H1 (cell line): ENCODE results near the gene LAPTM4A. TPM values are rescaled to one million over a fixed set of nuclear protein-coding genes. Genes with fewer than 3 reads are reported as not detected.

Experiments used
- CTCF ChIA-PET: fragments of 300-600 bp; sonication (Branson Sonifier 250); formaldehyde crosslinking; loops from one replicate; lab custom pipeline; 2021; ENCODE audit not compliant: partially characterized antibody; lab: Charles Lee
- POLR2A ChIA-PET: fragments of 300-600 bp; sonication (Branson Sonifier 250); formaldehyde crosslinking; loops from one replicate; lab custom pipeline; 2021; ENCODE audit warnings: inconsistent platforms; ENCODE audit not compliant: partially characterized antibody; lab: Charles Lee
- DNase-seq, 2 experiments: peaks; one replicate each; pipeline versions ENCODE4 v3.0.0 to v3.0.0-alpha.2; 2010 to 2022; ENCODE audit warnings: low spot score in 2 of 2, low read depth in 1 of 2, mixed read lengths in 1 of 2
- FAIRE-seq: peaks from 2 replicates; lab custom pipeline; 2011; peaks lifted over from hg19 to GRCh38; lab: Jason Lieb, UNC
- H2AFZ ChIP-seq: 2 replicates; pipeline ENCODE4 v1.8.1; 2012; ENCODE audit warnings: low read length, inconsistent platforms
- H2AK5ac ChIP-seq: 2 replicates; pipeline ENCODE4 v1.6.1; 2013; ENCODE audit warnings: low read depth, low read length
- H2BK120ac ChIP-seq: replicated peaks from 2 replicates; pipeline ENCODE3; 2013; ENCODE audit warnings: low read depth, low read length, inconsistent platforms
- H2BK12ac ChIP-seq: 2 replicates; pipeline ENCODE4 v1.6.1; 2013; ENCODE audit warnings: low read depth, low read length
- H2BK15ac ChIP-seq: 2 replicates; pipeline ENCODE4 v1.6.1; 2013; ENCODE audit warnings: low read length
- H2BK20ac ChIP-seq: 2 replicates; pipeline ENCODE4 v1.6.1; 2013; ENCODE audit warnings: low read length
- H2BK5ac ChIP-seq: 2 replicates; pipeline ENCODE4 v1.6.1; 2013; ENCODE audit warnings: low read depth, low read length
- H3K14ac ChIP-seq: 2 replicates; pipeline ENCODE4 v1.6.1; 2013; ENCODE audit warnings: inconsistent platforms; ENCODE audit not compliant: insufficient read length
- H3K18ac ChIP-seq: 2 replicates; pipeline ENCODE4 v1.6.1; 2013; ENCODE audit warnings: low read length; ENCODE audit errors: extremely low read depth
- H3K23ac ChIP-seq: 2 replicates; pipeline ENCODE4 v1.6.1; 2013; ENCODE audit warnings: inconsistent platforms; ENCODE audit not compliant: insufficient read length
- H3K23me2 ChIP-seq: 2 replicates; pipeline ENCODE4 v1.6.1; 2013; ENCODE audit warnings: low read depth, low read length
- H3K27ac ChIP-seq: 2 replicates; pipeline ENCODE4 v1.6.1; 2011; ENCODE audit warnings: low read depth, low read length, inconsistent platforms
- H3K27me3 ChIP-seq, 4 experiments: replicated peaks in 1 of 4; 1 replicate in 1 of 4; 2 replicates in 3 of 4; pipeline versions ENCODE4 v1.6.1 to v1.8.1; 2011 to 2013; ENCODE audit warnings: low read length in 3 of 4, mild to moderate bottlenecking in 3 of 4, inconsistent platforms in 2 of 4, mixed read lengths in 2 of 4, moderate library complexity in 1 of 4; ENCODE audit not compliant: control insufficient read depth in 3 of 4, insufficient read depth in 3 of 4; ENCODE audit errors: extremely low read depth in 1 of 4
- H3K36me3 ChIP-seq, 4 experiments: 2 replicates each; pipeline versions ENCODE4 v1.6.1 to v1.8.1; 2011 to 2013; ENCODE audit warnings: mild to moderate bottlenecking in 4 of 4, low read length in 3 of 4, moderate library complexity in 2 of 4, control low read depth in 1 of 4, inconsistent platforms in 1 of 4; ENCODE audit not compliant: insufficient read depth in 4 of 4, control insufficient read depth in 2 of 4
- H3K4ac ChIP-seq: replicated peaks from 2 replicates; pipeline ENCODE3; 2013; ENCODE audit warnings: low read length, low read depth, mixed read lengths, inconsistent platforms; ENCODE audit not compliant: insufficient read length
- H3K4me1 ChIP-seq, 4 experiments: replicated peaks in 1 of 4; 1 replicate in 1 of 4; 2 replicates in 3 of 4; pipeline versions ENCODE4 v1.6.1 to v1.8.1; 2011 to 2013; ENCODE audit warnings: low read length in 3 of 4, inconsistent platforms in 2 of 4, mixed read lengths in 1 of 4; ENCODE audit not compliant: insufficient read depth in 4 of 4, control insufficient read depth in 3 of 4
- H3K4me2 ChIP-seq, 2 experiments: 2 replicates each; pipeline versions ENCODE4 v1.6.1 to v1.8.1; 2011 to 2013; ENCODE audit warnings: low read depth in 2 of 2, low read length in 2 of 2, control low read depth in 1 of 2, inconsistent platforms in 1 of 2, mild to moderate bottlenecking in 1 of 2; ENCODE audit not compliant: insufficient read depth in 1 of 2
- H3K4me3 ChIP-seq, 4 experiments: fragments of 200-600, 300-600 bp in 1 of 4; sonication (generic), shearing (Covaris generic), sonication (Bioruptor Twin) in 1 of 4; 2 replicates each; pipeline versions ENCODE4 v1.5.1 to v1.8.1; 2011 to 2016; ENCODE audit warnings: low read length in 4 of 4, low read depth in 3 of 4, control low read depth in 2 of 4, inconsistent platforms in 2 of 4, mild to moderate bottlenecking in 2 of 4, mixed read lengths in 1 of 4, moderate library complexity in 1 of 4; ENCODE audit not compliant: insufficient read depth in 2 of 4; ENCODE audit errors: extremely low read depth in 1 of 4
- H3K56ac ChIP-seq: replicated peaks from 2 replicates; pipeline ENCODE3; 2013; ENCODE audit warnings: low read depth, mild to moderate bottlenecking, mixed read lengths, low read length, inconsistent platforms; ENCODE audit not compliant: insufficient read length
- H3K79me1 ChIP-seq: 2 replicates; pipeline ENCODE4 v1.6.1; 2013; ENCODE audit warnings: low read depth, low read length, control low read depth
- H3K79me2 ChIP-seq, 2 experiments: 2 replicates each; pipeline versions ENCODE4 v1.6.1 to v1.8.1; 2012 to 2013; ENCODE audit warnings: low read length in 2 of 2, mild to moderate bottlenecking in 2 of 2, inconsistent platforms in 1 of 2; ENCODE audit not compliant: insufficient read depth in 2 of 2, control insufficient read depth in 1 of 2
- H3K9ac ChIP-seq, 4 experiments: replicated peaks in 1 of 4; 1 replicate in 1 of 4; 2 replicates in 3 of 4; pipeline versions ENCODE4 v1.6.1 to v1.8.1; 2011 to 2013; ENCODE audit warnings: low read depth in 3 of 4, low read length in 3 of 4, control low read depth in 2 of 4, mild to moderate bottlenecking in 2 of 4, moderate library complexity in 2 of 4, inconsistent platforms in 1 of 4; ENCODE audit errors: extremely low read depth in 1 of 4
- H3K9me3 ChIP-seq, 2 experiments: 2 replicates each; pipeline versions ENCODE4 v1.6.1 to v1.8.1; 2012 to 2013; ENCODE audit warnings: mild to moderate bottlenecking in 2 of 2, moderate library complexity in 2 of 2, control low read depth in 1 of 2, inconsistent platforms in 1 of 2, low read depth in 1 of 2, low read length in 1 of 2, mixed read lengths in 1 of 2; ENCODE audit not compliant: insufficient read depth in 2 of 2
- H4K20me1 ChIP-seq, 2 experiments: replicated peaks in 1 of 2; 2 replicates each; pipeline versions ENCODE3 to v1.8.1; 2011 to 2013; ENCODE audit warnings: inconsistent platforms in 2 of 2, low read length in 2 of 2, mild to moderate bottlenecking in 1 of 2; ENCODE audit not compliant: insufficient read depth in 2 of 2, control insufficient read depth in 1 of 2
- H4K5ac ChIP-seq: 2 replicates; pipeline ENCODE4 v1.6.1; 2013; ENCODE audit warnings: low read length, low read depth, mixed read lengths, inconsistent platforms; ENCODE audit not compliant: insufficient read length
- H4K8ac ChIP-seq: 2 replicates; pipeline ENCODE4 v1.8.0; 2013; ENCODE audit warnings: mild to moderate bottlenecking, moderate library complexity, low read length, inconsistent platforms; ENCODE audit not compliant: insufficient read depth; ENCODE audit errors: extremely low read depth
- H4K91ac ChIP-seq: replicated peaks from 2 replicates; pipeline ENCODE3; 2013; ENCODE audit warnings: low read length, mixed read lengths, inconsistent platforms; ENCODE audit not compliant: insufficient read length
- CREB1 ChIP-seq: IDR thresholded peaks from 2 replicates; pipeline ENCODE4 v1.6.1; 2012; ENCODE audit warnings: inconsistent platforms
- KDM1A ChIP-seq: fragments of 200-600, 300-600 bp; sonication (generic); IDR thresholded peaks from 2 replicates; pipeline ENCODE4 v1.7.1; 2016; ENCODE audit warnings: mild to moderate bottlenecking, low read length, borderline replicate concordance
- POU5F1 ChIP-seq: IDR thresholded peaks from 2 replicates; pipeline ENCODE4 v1.6.1; 2011; ENCODE audit warnings: low read depth, mild to moderate bottlenecking, low read length, moderate library complexity
- RBBP5 ChIP-seq: IDR thresholded peaks from 2 replicates; pipeline ENCODE4 v1.7.1; 2012; ENCODE audit warnings: low read depth, mild to moderate bottlenecking, inconsistent platforms, low read length, moderate library complexity, borderline replicate concordance
- RNF2 ChIP-seq: fragments of 200-900, 300-1000 bp; sonication (generic); IDR thresholded peaks from 2 replicates; pipeline ENCODE4 v1.7.1; 2016; ENCODE audit warnings: borderline replicate concordance, low read depth, mild to moderate bottlenecking, antibody characterized with exemption, low read length; ENCODE audit not compliant: poor library complexity, severe bottlenecking; ENCODE audit errors: missing control alignments
- SP1 ChIP-seq: IDR thresholded peaks from 2 replicates; pipeline ENCODE4 v1.6.1; 2011; ENCODE audit warnings: low read depth, low read length
- SP2 ChIP-seq: IDR thresholded peaks from 2 replicates; pipeline ENCODE4 v1.6.1; 2012; ENCODE audit warnings: mild to moderate bottlenecking, low read length, inconsistent platforms
- SUZ12 ChIP-seq: fragments of 200-600 bp; sonication (generic); IDR thresholded peaks from 2 replicates; pipeline ENCODE4 v1.6.1; 2012; ENCODE audit warnings: mild to moderate bottlenecking, inconsistent platforms, low read length, moderate library complexity, mixed read lengths
- WGBS, 2 experiments: shearing (Covaris generic) in 1 of 2; methylation state at CpG; one replicate each; pipeline versions ENCODE4 v1.1.6 to v1.1.7; 2013 to 2015; ENCODE audit warnings: low lambda C conversion rate in 2 of 2, mixed read lengths in 2 of 2, inconsistent platforms in 1 of 2, low coverage in 1 of 2, missing lambda C conversion rate in 1 of 2; ENCODE audit not compliant: insufficient replicate concordance in 2 of 2, insufficient coverage in 1 of 2, insufficient read length in 1 of 2; ENCODE audit errors: extremely low coverage in 1 of 2, missing lambda C conversion rate in 1 of 2; 5-methylcytosine and 5-hydroxymethylcytosine counted together
- polyA plus RNA-seq, 7 experiments: library from polyadenylated mRNA; depleted of rRNA in 3 of 7; stranded (reverse) in 5 of 7; unstranded in 2 of 7; fragments of >200 nt in 5 of 7; fragments of 200-250 nt in 2 of 7; gene quantifications; 1 replicate in 5 of 7; 2 replicates in 1 of 7; 4 replicates in 1 of 7; pipeline versions ENCODE4 v1.2.1 to v1.2.3, GENCODE V29; 2011 to 2013; ENCODE audit warnings: missing spikeins in 2 of 7, mixed read lengths in 2 of 7
- total RNA-seq: library from RNA; stranded (reverse); fragmentation: NEBNext Ultra II Directional; extraction: Animal tissue kit (Norgen Biotek cat#: 25700); gene quantifications from 2 replicates; pipeline ENCODE4 v1.2.1, GENCODE V29; 2021
- TF ChIP-seq, protein P1 (sequence below): IDR thresholded peaks from 2 replicates; pipeline ENCODE4 v1.6.1; 2011; ENCODE audit warnings: low read depth, mild to moderate bottlenecking, low read length; ENCODE audit not compliant: insufficient read depth

LAPTM4A gene
- total and polyA plus RNA-seq, 2 of the 8 experiments (the other 6 are each of a cell fraction or from before 2014, with no cell fraction given), result 193 to 419 TPM

DNA sequence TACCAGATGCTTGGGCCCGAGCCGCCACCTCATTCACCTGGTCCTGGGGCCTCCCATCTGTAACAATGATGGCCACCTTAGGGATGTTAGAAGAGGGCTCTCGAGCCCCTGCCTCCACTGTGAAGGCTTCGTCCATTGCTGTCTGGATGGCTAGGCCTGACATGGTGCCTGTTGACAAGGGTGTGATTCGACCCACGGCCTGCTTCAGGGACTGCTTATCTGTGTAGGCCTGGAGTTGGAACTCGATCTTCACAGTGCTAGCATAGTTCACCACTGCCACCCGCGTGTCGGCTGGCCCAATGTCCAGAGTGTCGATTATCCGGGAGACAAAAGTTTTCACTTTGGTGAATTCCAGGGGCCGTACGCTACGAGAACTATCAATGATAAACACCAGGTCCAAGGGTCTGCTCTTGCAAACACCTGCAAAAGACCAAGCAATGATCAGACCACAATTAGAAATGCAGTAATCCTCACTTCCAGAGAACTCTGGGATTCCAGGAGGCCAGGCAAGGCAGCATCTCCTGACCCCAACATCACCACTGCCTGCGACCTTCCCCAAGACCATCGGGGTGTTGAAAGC lies 45.4 kb downstream of the LAPTM4A start:
- H2BK20ac ChIP-seq, result no peak overlapping the region
- H3K4me2 ChIP-seq, result no peak overlapping the region
- ChIA-PET POLR2A (no interaction called here), CTCF (interaction anchor here (0.6 to 1.0 kb wide), 2 partner anchors 9 to 10 kb away, joined by 3 read pairs; no protein-coding TSS in a partner anchor)
- H3K36me3 ChIP-seq, result no peaks in the 10 kb centered on the region
- 86% methylated on average over 17 of the region's 17 CpGs; no CpG with 5 or more reads in 1 of the 2 experiments for WGBS, 2 experiments
- H2AFZ ChIP-seq, result no peak overlapping the region
- H4K8ac ChIP-seq, result no peak overlapping the region
- no peaks in the 10 kb centered on the region for H4K20me1 ChIP-seq
- H2AK5ac ChIP-seq, result no peak overlapping the region
- H3K4ac ChIP-seq, result no peak overlapping the region
- H4K91ac ChIP-seq, result no peak overlapping the region
- H3K79me1 ChIP-seq, result no peaks in the 10 kb centered on the region
- FAIRE-seq (no peak), DNase-seq (no peak)
- TF ChIP-seq, protein P1, sequence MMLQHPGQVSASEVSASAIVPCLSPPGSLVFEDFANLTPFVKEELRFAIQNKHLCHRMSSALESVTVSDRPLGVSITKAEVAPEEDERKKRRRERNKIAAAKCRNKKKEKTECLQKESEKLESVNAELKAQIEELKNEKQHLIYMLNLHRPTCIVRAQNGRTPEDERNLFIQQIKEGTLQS, result no peak
- TF ChIP-seq SP1, result no peak
- no peak for TF ChIP-seq SP2
- no peak for TF ChIP-seq POU5F1
- no peak for TF ChIP-seq SUZ12
- no peak for TF ChIP-seq KDM1A
- TF ChIP-seq RNF2, result no peak
- no peak for TF ChIP-seq RBBP5
- TF ChIP-seq CREB1, result no peak
- no peaks in the 10 kb centered on the region for H3K79me2 ChIP-seq
- H2BK5ac ChIP-seq, result no peak overlapping the region
- no peaks in the 10 kb centered on the region for H3K4me1 ChIP-seq
- H3K23me2 ChIP-seq, result no peaks in the 10 kb centered on the region
- no peak overlapping the region for H3K14ac ChIP-seq
- peaks cover 0 to 2% (median 0%) of the 10 kb centered on the region in 4 experiments; a peak in 2 of 7 replicates for H3K27me3 ChIP-seq
- H3K4me3 ChIP-seq, result no peak overlapping the region
- no peak overlapping the region for H3K27ac ChIP-seq
- H2BK15ac ChIP-seq, result no peak overlapping the region
- H3K9me3 ChIP-seq, result no peaks in the 10 kb centered on the region
- H2BK12ac ChIP-seq, result no peak overlapping the region
- no peak overlapping the region for H3K18ac ChIP-seq
- H3K9ac ChIP-seq, result no peak overlapping the region
- H3K56ac ChIP-seq, result no peak overlapping the region
- no peak overlapping the region for H3K23ac ChIP-seq
- no peak overlapping the region for H2BK120ac ChIP-seq
- H4K5ac ChIP-seq, result no peak overlapping the region
